PFSK-1 (cell line): ENCODE results near the gene CRISPLD2.
A peak's percentile ranks its signal among the peaks of the same experiment; 100 is the strongest.

Experiments used
- FOXP2 ChIP-seq: optimal IDR thresholded peaks from 2 replicates; pipeline ENCODE3; 2011; ENCODE audit warnings: borderline replicate concordance, control low read depth, inconsistent platforms; ENCODE audit not compliant: insufficient read depth; ENCODE audit errors: extremely low read length, extremely low read depth
- POLR2AphosphoS5 ChIP-seq: IDR thresholded peaks from 2 replicates; pipeline ENCODE4 v1.6.1; 2012; ENCODE audit warnings: low read depth, mild to moderate bottlenecking, control low read depth, low read length, moderate library complexity
- SIN3A ChIP-seq: IDR thresholded peaks from 2 replicates; pipeline ENCODE4 v1.6.1; 2012; ENCODE audit warnings: mild to moderate bottlenecking, low read length, moderate library complexity, borderline replicate concordance; ENCODE audit not compliant: insufficient read depth
- TAF1 ChIP-seq: IDR thresholded peaks from 2 replicates; pipeline ENCODE4 v1.6.1; 2012; ENCODE audit warnings: low read length, control low read depth, borderline replicate concordance; ENCODE audit not compliant: insufficient read depth
- TF ChIP-seq, protein P1 (sequence below), 2 experiments: IDR thresholded peaks; 2 replicates each; pipeline versions ENCODE4 v1.6.1 to v1.8.0; 2011 to 2012; ENCODE audit warnings: low read depth in 2 of 2, low read length in 2 of 2, control low read depth in 1 of 2, inconsistent platforms in 1 of 2, mild to moderate bottlenecking in 1 of 2, moderate library complexity in 1 of 2; ENCODE audit not compliant: insufficient read depth in 1 of 2

CRISPLD2 gene

DNA sequence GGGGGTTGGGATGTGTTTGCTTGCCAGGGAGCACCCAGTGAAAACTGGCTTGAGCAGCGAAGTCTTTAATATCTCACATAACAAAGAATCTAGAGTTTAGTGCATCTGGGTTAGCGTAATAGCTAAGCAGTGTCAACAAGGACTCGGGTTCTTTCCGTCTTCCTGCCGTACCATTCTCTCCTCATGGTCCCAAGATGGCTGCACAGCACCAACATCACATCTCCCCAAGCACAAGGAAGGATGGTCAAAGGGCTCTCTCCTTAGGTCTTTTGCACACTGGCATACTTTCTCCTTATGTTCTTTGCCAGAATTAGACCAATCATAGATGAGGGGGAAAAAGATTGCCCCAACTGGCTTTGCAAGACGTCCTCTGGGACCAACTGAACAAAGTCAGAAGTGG, 30.9 kb downstream of the CRISPLD2 start:
- TF ChIP-seq SIN3A (no peak), FOXP2 (no peak), POLR2AphosphoS5 (no peak), TAF1 (no peak)
- TF ChIP-seq, protein P1, sequence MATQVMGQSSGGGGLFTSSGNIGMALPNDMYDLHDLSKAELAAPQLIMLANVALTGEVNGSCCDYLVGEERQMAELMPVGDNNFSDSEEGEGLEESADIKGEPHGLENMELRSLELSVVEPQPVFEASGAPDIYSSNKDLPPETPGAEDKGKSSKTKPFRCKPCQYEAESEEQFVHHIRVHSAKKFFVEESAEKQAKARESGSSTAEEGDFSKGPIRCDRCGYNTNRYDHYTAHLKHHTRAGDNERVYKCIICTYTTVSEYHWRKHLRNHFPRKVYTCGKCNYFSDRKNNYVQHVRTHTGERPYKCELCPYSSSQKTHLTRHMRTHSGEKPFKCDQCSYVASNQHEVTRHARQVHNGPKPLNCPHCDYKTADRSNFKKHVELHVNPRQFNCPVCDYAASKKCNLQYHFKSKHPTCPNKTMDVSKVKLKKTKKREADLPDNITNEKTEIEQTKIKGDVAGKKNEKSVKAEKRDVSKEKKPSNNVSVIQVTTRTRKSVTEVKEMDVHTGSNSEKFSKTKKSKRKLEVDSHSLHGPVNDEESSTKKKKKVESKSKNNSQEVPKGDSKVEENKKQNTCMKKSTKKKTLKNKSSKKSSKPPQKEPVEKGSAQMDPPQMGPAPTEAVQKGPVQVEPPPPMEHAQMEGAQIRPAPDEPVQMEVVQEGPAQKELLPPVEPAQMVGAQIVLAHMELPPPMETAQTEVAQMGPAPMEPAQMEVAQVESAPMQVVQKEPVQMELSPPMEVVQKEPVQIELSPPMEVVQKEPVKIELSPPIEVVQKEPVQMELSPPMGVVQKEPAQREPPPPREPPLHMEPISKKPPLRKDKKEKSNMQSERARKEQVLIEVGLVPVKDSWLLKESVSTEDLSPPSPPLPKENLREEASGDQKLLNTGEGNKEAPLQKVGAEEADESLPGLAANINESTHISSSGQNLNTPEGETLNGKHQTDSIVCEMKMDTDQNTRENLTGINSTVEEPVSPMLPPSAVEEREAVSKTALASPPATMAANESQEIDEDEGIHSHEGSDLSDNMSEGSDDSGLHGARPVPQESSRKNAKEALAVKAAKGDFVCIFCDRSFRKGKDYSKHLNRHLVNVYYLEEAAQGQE (IDR thresholded peaks at IDR 0.05; ENCODE audit: insufficient read depth in 1 of 2, low read depth in 2 of 2, low read length in 2 of 2): no peak

DNA sequence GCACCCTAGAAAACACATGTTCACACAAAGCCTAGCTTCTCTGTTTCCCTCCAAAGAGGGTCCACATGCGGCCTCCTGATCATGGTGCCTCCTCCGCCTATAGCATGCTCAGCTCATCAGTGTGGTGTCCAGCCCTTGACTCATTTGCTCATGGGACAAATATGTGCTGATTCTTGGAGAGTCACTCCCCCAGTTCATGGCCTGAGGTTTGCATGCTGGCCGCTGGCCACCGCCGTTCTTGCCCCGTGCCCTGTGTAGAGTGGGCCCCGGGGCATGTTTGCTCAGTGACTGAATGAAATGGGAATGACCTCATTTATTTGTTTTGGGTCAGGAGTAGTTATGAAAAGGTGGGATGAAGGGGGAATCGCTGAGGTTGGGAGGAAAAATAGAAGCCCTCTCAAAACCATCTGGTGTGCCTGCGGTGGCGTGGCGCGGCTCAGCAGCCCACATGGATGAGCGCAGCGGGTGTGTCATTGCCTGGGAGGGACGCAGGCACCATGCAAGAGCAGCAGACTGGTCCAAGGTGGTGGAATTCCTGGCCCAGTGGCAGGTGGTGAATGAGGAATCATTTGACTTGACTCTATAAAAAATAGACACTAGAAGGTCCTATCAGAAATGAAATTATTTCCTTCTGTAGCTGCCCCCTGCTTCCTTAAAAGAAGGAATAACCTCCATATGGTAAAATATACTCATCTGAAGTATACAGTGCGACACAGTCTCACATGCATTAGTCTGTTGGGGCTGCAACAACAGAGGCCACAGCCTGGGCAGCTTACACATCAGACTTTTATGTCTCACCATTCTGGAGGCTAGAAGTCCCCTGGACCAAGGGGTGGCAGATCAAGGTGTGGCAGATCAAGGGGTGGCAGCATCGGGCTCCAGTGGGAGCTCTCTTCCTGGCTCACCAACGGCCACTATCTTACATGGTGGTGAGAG, 31.7 kb downstream of the CRISPLD2 start:
- TF ChIP-seq TAF1: no peak
- no peak for TF ChIP-seq SIN3A
- TF ChIP-seq FOXP2: peak; percentile 23
- TF ChIP-seq, protein P1 (IDR thresholded peaks at IDR 0.05; ENCODE audit: insufficient read depth in 1 of 2, low read depth in 2 of 2, low read length in 2 of 2): no peak
- TF ChIP-seq POLR2AphosphoS5: no peak

DNA sequence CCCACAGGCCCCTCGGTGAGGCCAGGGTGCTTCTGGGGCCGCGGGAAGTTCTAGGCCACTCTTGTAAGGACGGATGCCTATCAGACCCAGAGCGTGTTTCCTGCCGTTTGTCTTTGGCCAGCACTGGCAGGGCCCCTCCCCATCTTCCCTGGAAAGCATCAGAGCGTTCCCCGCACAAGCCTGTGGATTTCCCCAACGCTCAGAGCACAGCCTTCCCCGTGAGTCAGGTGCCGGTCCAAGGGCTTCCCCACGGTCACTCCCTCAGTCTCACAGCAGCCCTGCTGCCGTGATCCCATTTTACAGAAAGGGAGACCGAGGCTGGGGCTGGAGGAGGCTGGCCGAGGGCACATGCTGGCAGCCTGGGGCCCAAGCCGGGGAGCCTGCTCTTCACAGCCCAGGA, 33.7 kb downstream of the CRISPLD2 start:
- TF ChIP-seq FOXP2 (no peak), SIN3A (no peak), TAF1 (no peak), POLR2AphosphoS5 (no peak)
- TF ChIP-seq, protein P1 (IDR thresholded peaks at IDR 0.05; ENCODE audit: insufficient read depth in 1 of 2, low read depth in 2 of 2, low read length in 2 of 2): no peak

DNA sequence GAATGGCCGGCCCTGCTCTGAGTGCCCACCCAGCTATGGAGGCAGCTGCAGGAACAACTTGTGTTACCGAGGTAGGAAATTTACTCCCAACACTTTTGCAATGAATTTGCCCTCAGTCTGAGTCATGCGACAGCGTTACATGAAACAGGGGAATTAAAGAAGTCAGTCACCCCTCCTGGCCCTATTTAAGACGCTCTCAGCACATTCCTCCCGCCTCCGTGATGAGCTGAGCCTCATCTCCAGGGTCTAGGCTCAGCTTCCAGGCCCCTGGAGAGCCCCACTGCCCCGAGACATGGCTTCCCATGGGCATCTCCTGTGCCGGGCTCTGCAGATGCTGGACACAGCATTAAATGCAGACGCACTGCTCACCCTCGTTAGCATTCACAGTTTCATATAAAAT, 35.0 kb downstream of the CRISPLD2 start:
- TF ChIP-seq TAF1 (no peak), FOXP2 (no peak), POLR2AphosphoS5 (no peak), SIN3A (no peak)
- TF ChIP-seq, protein P1 (IDR thresholded peaks at IDR 0.05; ENCODE audit: insufficient read depth in 1 of 2, low read depth in 2 of 2, low read length in 2 of 2): no peak
